Measurements from ENCODE around the gene SNX18.

GRCh38 chr5:54525692-54526091 is 8.1 kb downstream of the SNX18 start:
- TF ChIP-seq CTCF (IDR thresholded peaks at IDR 0.05), result no peak
- TF ChIP-seq POLR2A (IDR thresholded peaks at IDR 0.05), result no peak
